H9 (cell line): ENCODE data around the gene BRSK2. TPM values are rescaled to one million over a fixed set of nuclear protein-coding genes. Genes with fewer than 3 reads are reported as not detected.

Experiments
- DNase-seq: peaks from one replicate; pipeline ENCODE4 v3.0.0-alpha.2; 2017
- H2AFZ ChIP-seq: one replicate; pipeline ENCODE4 v1.6.1; 2013; ENCODE audit warnings: mild to moderate bottlenecking, low read length, control low read depth, moderate library complexity
- H2AK5ac ChIP-seq: 2 replicates; pipeline ENCODE4 v1.6.1; 2013; ENCODE audit warnings: low read length, control low read depth, mixed read lengths; ENCODE audit not compliant: insufficient read length
- H2BK120ac ChIP-seq: one replicate; pipeline ENCODE4 v1.6.1; 2013; ENCODE audit warnings: low read depth, mild to moderate bottlenecking, low read length, control low read depth, inconsistent platforms; ENCODE audit not compliant: poor library complexity, severe bottlenecking
- H2BK12ac ChIP-seq: 2 replicates; pipeline ENCODE4 v1.6.1; 2013; ENCODE audit warnings: low read length, control low read depth, mixed read lengths, low read depth; ENCODE audit not compliant: insufficient read length
- H2BK15ac ChIP-seq: 2 replicates; pipeline ENCODE4 v1.6.1; 2013; ENCODE audit warnings: low read depth, low read length, control low read depth
- H2BK20ac ChIP-seq: one replicate; pipeline ENCODE4 v1.6.1; 2013; ENCODE audit warnings: low read depth, mild to moderate bottlenecking, low read length, control low read depth, inconsistent platforms; ENCODE audit not compliant: poor library complexity, severe bottlenecking
- H2BK5ac ChIP-seq: 2 replicates; pipeline ENCODE4 v1.6.1; 2013; ENCODE audit warnings: low read length, control low read depth, mixed read lengths; ENCODE audit not compliant: insufficient read length
- H3K14ac ChIP-seq: 2 replicates; pipeline ENCODE4 v1.6.1; 2013; ENCODE audit warnings: low read length, control low read depth; ENCODE audit not compliant: insufficient read depth
- H3K18ac ChIP-seq: 2 replicates; pipeline ENCODE4 v1.6.1; 2013; ENCODE audit warnings: low read depth, mild to moderate bottlenecking, mixed read lengths, low read length, control low read depth; ENCODE audit not compliant: insufficient read length
- H3K23ac ChIP-seq: 2 replicates; pipeline ENCODE4 v1.6.1; 2013; ENCODE audit warnings: low read length, control low read depth, mixed read lengths, low read depth; ENCODE audit not compliant: insufficient read length
- H3K23me2 ChIP-seq: 2 replicates; pipeline ENCODE4 v1.6.1; 2013; ENCODE audit warnings: low read depth, mild to moderate bottlenecking, mixed read lengths, low read length, control low read depth; ENCODE audit not compliant: insufficient read length, poor library complexity, severe bottlenecking
- H3K27ac ChIP-seq: 2 replicates; pipeline ENCODE4 v1.5.1; 2013; ENCODE audit warnings: low read length, control low read depth, mixed read lengths, low read depth; ENCODE audit not compliant: insufficient read length
- H3K27me3 ChIP-seq: 2 replicates; pipeline ENCODE4 v1.6.1; 2013; ENCODE audit warnings: low read length, control low read depth, inconsistent platforms; ENCODE audit not compliant: insufficient read depth
- H3K4ac ChIP-seq: 2 replicates; pipeline ENCODE4 v1.6.1; 2013; ENCODE audit warnings: low read depth, mild to moderate bottlenecking, control low read depth, inconsistent platforms, low read length, moderate library complexity
- H3K4me1 ChIP-seq: 2 replicates; pipeline ENCODE4 v1.6.1; 2013; ENCODE audit warnings: low read length, control low read depth, inconsistent platforms; ENCODE audit not compliant: insufficient read depth
- H3K4me2 ChIP-seq: 2 replicates; pipeline ENCODE4 v1.6.1; 2013; ENCODE audit warnings: low read length, control low read depth, mixed read lengths; ENCODE audit not compliant: insufficient read length, insufficient read depth
- H3K56ac ChIP-seq: 2 replicates; pipeline ENCODE4 v1.6.1; 2013; ENCODE audit warnings: low read depth, mild to moderate bottlenecking, mixed read lengths, low read length, control low read depth; ENCODE audit not compliant: insufficient read length
- H3K79me1 ChIP-seq: 2 replicates; pipeline ENCODE4 v1.6.1; 2013; ENCODE audit warnings: low read depth, mild to moderate bottlenecking, moderate library complexity, low read length, control low read depth, inconsistent platforms; ENCODE audit not compliant: insufficient read depth, poor library complexity, severe bottlenecking
- H3K79me2 ChIP-seq: 2 replicates; pipeline ENCODE4 v1.6.1; 2013; ENCODE audit warnings: low read length, control low read depth, inconsistent platforms; ENCODE audit not compliant: insufficient read depth
- H3K9ac ChIP-seq: 2 replicates; pipeline ENCODE4 v1.6.1; 2013; ENCODE audit warnings: low read length, control low read depth, mixed read lengths; ENCODE audit not compliant: insufficient read length; ENCODE audit errors: extremely low read depth
- H3K9me3 ChIP-seq: one replicate; pipeline ENCODE4 v1.6.1; 2013; ENCODE audit warnings: low read depth, low read length, inconsistent platforms; ENCODE audit not compliant: control insufficient read depth
- H3T11ph ChIP-seq: one replicate; pipeline ENCODE4 v1.6.1; 2013; ENCODE audit warnings: mild to moderate bottlenecking, low read length, control low read depth, inconsistent platforms
- H4K20me1 ChIP-seq: one replicate; pipeline ENCODE4 v1.6.1; 2013; ENCODE audit not compliant: control insufficient read depth, insufficient read length, insufficient read depth
- H4K5ac ChIP-seq: 2 replicates; pipeline ENCODE4 v1.6.1; 2013; ENCODE audit warnings: low read depth, mild to moderate bottlenecking, mixed read lengths, low read length, control low read depth; ENCODE audit not compliant: insufficient read length
- H4K8ac ChIP-seq: replicated peaks from 2 replicates; pipeline ENCODE4 v1.6.1; 2013; ENCODE audit warnings: low read length, control low read depth, mixed read lengths, low read depth; ENCODE audit not compliant: insufficient read length
- H4K91ac ChIP-seq: 2 replicates; pipeline ENCODE4 v1.6.1; 2013; ENCODE audit warnings: low read depth, mild to moderate bottlenecking, moderate library complexity, mixed read lengths, low read length, control low read depth; ENCODE audit not compliant: insufficient read length
- H3K27ac Mint-ChIP-seq, 3 experiments: 2 replicates in 2 of 3; 3 replicates in 1 of 3; pipeline ENCODE4 v1.8.0; 2020 to 2021; ENCODE audit warnings: mixed read lengths in 3 of 3, mild to moderate bottlenecking in 1 of 3, moderate library complexity in 1 of 3
- H3K27me3 Mint-ChIP-seq: 2 replicates; pipeline ENCODE4 v1.8.0; 2021; ENCODE audit warnings: low read depth, mild to moderate bottlenecking, moderate library complexity, mixed read lengths
- H3K36me3 Mint-ChIP-seq, 3 experiments: 2 replicates in 2 of 3; 3 replicates in 1 of 3; pipeline ENCODE4 v1.8.0; 2020 to 2021; ENCODE audit warnings: low read depth in 3 of 3, mixed read lengths in 3 of 3; ENCODE audit not compliant: insufficient read depth in 1 of 3
- H3K4me1 Mint-ChIP-seq, 2 experiments: 2 replicates each; pipeline ENCODE4 v1.8.0; 2020; ENCODE audit warnings: mixed read lengths in 2 of 2
- H3K4me3 Mint-ChIP-seq, 2 experiments: 2 replicates in 1 of 2; 3 replicates in 1 of 2; pipeline ENCODE4 v1.8.0; 2020 to 2021; ENCODE audit warnings: mild to moderate bottlenecking in 2 of 2, mixed read lengths in 2 of 2, moderate library complexity in 1 of 2
- H3K9me3 Mint-ChIP-seq, 2 experiments: 2 replicates in 1 of 2; 3 replicates in 1 of 2; pipeline ENCODE4 v1.8.0; 2020; ENCODE audit warnings: mild to moderate bottlenecking in 2 of 2, mixed read lengths in 2 of 2, moderate library complexity in 1 of 2
- WGBS: extraction: QIAGEN DNeasy Blood & Tissue Kit; methylation state at CpG from one replicate; pipeline ENCODE4 v1.1.7; 2013; ENCODE audit warnings: missing lambda C conversion rate, low lambda C conversion rate, mixed read lengths; ENCODE audit not compliant: insufficient read length; ENCODE audit errors: extremely low coverage; 5-methylcytosine and 5-hydroxymethylcytosine counted together
- total RNA-seq: library from RNA; stranded (reverse); gene quantifications from 2 replicates; pipeline ENCODE4 v1.2.1, GENCODE V29; 2021
- TF ChIP-seq, protein P1 (sequence below): fragments of 200-600 bp; sonication (generic); conservative IDR thresholded peaks from 3 replicates; pipeline ENCODE4 v1.8.0; 2021; ENCODE audit warnings: antibody characterized with exemption, mild to moderate bottlenecking

BRSK2 gene
- total RNA-seq, 1 experiment from 2014 or later, result 28.4 TPM

GRCh38 chr11:1400317-1401170 lies 10.8 kb downstream of the BRSK2 start:
- no peaks in the 10 kb centered on the region for H3K9me3 ChIP-seq
- H3K4me1 ChIP-seq, result no peaks in the 10 kb centered on the region
- H3K27me3 ChIP-seq, result no peaks in the 10 kb centered on the region
- no peak for DNase-seq
- Mint-ChIP-seq H3K4me1 (peaks cover 4 to 5% of the 10 kb centered on the region in 2 experiments; a peak in 3 of 4 replicates), H3K27ac (no peak overlapping the region), H3K27me3 (no peaks in the 10 kb centered on the region), H3K36me3 (no peaks in the 10 kb centered on the region), H3K9me3 (no peaks in the 10 kb centered on the region), H3K4me3 (0 out of 5 replicates have a peak overlapping the region, but pooled peaks of 1 of the 2 experiments have one; percentile 9)
- no peak overlapping the region for H3K18ac ChIP-seq
- no peak overlapping the region for H3K9ac ChIP-seq
- H3K23ac ChIP-seq, result no peak overlapping the region
- H2BK120ac ChIP-seq, result no peak overlapping the region
- no peak overlapping the region for H2AK5ac ChIP-seq
- TF ChIP-seq, protein P1, sequence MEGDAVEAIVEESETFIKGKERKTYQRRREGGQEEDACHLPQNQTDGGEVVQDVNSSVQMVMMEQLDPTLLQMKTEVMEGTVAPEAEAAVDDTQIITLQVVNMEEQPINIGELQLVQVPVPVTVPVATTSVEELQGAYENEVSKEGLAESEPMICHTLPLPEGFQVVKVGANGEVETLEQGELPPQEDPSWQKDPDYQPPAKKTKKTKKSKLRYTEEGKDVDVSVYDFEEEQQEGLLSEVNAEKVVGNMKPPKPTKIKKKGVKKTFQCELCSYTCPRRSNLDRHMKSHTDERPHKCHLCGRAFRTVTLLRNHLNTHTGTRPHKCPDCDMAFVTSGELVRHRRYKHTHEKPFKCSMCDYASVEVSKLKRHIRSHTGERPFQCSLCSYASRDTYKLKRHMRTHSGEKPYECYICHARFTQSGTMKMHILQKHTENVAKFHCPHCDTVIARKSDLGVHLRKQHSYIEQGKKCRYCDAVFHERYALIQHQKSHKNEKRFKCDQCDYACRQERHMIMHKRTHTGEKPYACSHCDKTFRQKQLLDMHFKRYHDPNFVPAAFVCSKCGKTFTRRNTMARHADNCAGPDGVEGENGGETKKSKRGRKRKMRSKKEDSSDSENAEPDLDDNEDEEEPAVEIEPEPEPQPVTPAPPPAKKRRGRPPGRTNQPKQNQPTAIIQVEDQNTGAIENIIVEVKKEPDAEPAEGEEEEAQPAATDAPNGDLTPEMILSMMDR, result no peak
- H2BK5ac ChIP-seq, result no peak overlapping the region
- no peak overlapping the region for H4K8ac ChIP-seq
- H3K4ac ChIP-seq, result no peak overlapping the region
- no peak overlapping the region for H2BK15ac ChIP-seq
- no peak overlapping the region for H2BK20ac ChIP-seq
- no peak overlapping the region for H3T11ph ChIP-seq
- no peak overlapping the region for H3K4me2 ChIP-seq
- no peak overlapping the region for H3K14ac ChIP-seq
- peaks cover 7% of the 10 kb centered on the region; the same call in 1 of the 2 replicates for H3K79me2 ChIP-seq
- no peak overlapping the region for H4K91ac ChIP-seq
- no peak overlapping the region for H2AFZ ChIP-seq
- no peak overlapping the region for H3K27ac ChIP-seq
- no CpG with 5 or more reads among the region's 30 CpGs for WGBS
- H3K79me1 ChIP-seq, result peaks cover 7% of the 10 kb centered on the region
- H3K56ac ChIP-seq, result no peak overlapping the region
- no peak overlapping the region for H4K5ac ChIP-seq
- peaks cover 5% of the 10 kb centered on the region for H4K20me1 ChIP-seq
- no peaks in the 10 kb centered on the region for H3K23me2 ChIP-seq
- H2BK12ac ChIP-seq, result no peak overlapping the region
